Fibroblast of villous mesenchyme (primary cell): ENCODE results near the gene SNTA1. TPM values are rescaled to one million over a fixed set of nuclear protein-coding genes. Genes with fewer than 3 reads are reported as not detected.
A peak's percentile ranks its signal among the peaks of the same experiment; 100 is the strongest.
"Not testable (repeated sequence)": the region's sequence is repeated elsewhere in the genome, so short reads cannot be mapped to it uniquely, and the experiment has no call there.

Experiments
- DNase-seq: peaks from one replicate; pipeline ENCODE4 v3.0.0-alpha.2; 2010; ENCODE audit warnings: low read depth
- H3K4me3 ChIP-seq: 2 replicates; pipeline ENCODE4 v1.5.1; 2011; ENCODE audit warnings: low read depth, mild to moderate bottlenecking, low read length
- CTCF ChIP-seq: IDR thresholded peaks from 2 replicates; pipeline ENCODE4 v1.5.1; 2012; ENCODE audit warnings: low read depth, mild to moderate bottlenecking, low read length; ENCODE audit not compliant: insufficient read depth
- total RNA-seq: library from RNA; depleted of rRNA; stranded (reverse); fragments of >200 nt; gene quantifications from 2 replicates; pipeline ENCODE4 v1.2.3, GENCODE V29; 2012

The SNTA1 gene
- total RNA-seq, 1 donor = 6.0 TPM

GRCh38 chr20:33437141-33437911, 6.2 kb downstream of the SNTA1 start:
- H3K4me3 ChIP-seq = no peak overlapping the region
- TF ChIP-seq CTCF = no peak
- no peak for DNase-seq

DNA sequence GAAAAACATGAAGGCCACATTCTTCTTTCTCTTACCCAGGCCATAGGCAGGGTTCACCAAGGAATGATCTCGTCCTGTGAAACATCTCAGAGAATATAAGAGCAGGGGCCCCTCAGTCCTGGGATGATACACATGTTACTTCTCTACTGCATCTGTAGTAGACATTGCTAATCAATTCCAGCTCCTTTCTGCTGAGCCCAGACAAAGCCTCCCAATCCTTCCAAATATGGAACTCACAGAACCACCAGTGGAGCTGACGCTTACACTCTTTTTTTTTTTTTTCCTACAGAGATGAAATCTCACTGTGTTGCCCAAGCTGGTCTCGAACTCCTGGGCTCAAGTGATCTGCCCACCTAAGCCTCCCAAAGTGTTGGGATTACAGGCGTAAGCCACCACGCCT, 9.1 kb downstream of the SNTA1 start:
- no peak overlapping the region for H3K4me3 ChIP-seq
- no peak for TF ChIP-seq CTCF
- DNase-seq = no peak

DNA sequence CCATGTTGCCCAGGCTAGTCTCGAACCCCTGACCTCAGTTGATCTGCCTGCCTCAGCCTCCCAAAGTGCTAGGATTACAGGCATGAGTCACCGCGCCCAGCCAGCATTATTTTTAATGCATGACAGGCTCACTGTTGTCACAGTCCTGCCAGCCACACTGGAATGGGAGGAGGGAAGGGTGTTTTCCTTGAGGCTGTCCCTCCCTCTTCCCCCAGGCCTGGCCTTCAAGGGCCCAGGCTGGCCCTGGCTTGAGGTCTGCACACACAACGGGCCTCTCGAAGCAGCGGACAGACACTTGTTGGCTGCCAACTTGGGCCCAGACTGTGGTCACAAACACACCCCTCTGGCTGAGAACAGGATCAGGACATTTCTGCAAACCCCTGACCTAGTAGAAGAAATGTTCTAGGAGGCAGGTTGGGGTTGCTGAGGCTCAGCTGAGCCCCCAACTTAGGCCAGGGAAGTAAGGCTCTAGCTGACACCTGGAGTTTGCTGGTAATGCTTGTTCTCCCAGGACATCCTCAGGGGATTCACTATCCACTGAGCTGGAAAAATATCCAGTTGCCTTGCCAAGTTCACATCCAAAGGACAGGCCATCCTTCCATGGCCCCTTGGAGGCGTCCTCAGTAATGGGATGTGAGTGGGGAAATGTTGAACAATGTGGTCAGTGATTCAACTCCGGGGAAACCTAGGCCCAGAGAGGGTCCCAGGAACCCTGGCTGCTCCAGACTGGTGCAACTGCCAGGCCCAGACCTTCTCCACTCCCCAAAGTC, 9.9 kb downstream of the SNTA1 start:
- no peak for TF ChIP-seq CTCF
- DNase-seq = no peak
- no peak overlapping the region for H3K4me3 ChIP-seq

GRCh38 chr20:33431797-33432381, 11.7 kb downstream of the SNTA1 start:
- no peak for DNase-seq
- TF ChIP-seq CTCF = no peak
- H3K4me3 ChIP-seq = no peak overlapping the region

GRCh38 chr20:33423875-33424274, 19.7 kb downstream of the SNTA1 start:
- H3K4me3 ChIP-seq, DNase-seq: not testable (repeated sequence)

DNA sequence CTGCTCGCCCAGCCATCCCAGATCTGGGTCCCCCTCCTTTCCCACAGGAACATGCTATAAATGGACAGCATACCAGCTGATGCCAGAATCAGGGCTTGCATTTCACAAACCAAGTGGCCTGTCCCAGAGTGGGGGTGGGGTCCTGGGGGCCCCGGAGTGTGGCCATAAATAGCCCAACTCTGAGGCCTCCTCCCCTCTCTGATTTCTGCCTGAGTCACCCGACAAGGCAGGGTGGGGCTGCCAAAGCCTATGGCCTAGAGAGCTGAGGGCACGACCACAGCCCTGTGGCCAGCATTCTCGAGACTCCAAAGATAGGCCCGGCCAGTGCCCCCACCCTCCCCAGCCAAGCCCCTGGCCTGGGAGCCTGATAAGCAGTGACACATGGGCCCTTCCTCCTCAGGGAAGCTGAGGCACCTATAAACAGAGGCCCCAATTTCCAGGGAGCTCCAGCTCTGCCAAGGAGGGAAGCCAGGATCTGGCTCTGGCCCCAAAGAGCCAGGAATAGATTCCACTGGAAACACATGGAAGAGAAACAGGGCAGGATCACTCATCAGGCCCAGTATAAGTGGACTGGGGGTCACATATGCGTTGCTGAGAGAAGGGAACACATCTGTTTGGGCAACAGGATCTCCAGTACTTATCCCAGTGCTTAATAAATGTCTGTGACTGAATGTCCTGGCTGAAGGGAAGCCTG, 20.3 kb downstream of the SNTA1 start:
- no peak overlapping the region for H3K4me3 ChIP-seq
- TF ChIP-seq CTCF = no peak
- DNase-seq = peak; percentile 90
